AG04449 (cell line): ENCODE measurements around the gene SNX19.

ENCODE experiments used
- CTCF ChIA-PET: fragments of 350-600 bp; formaldehyde crosslinking; extraction: SDS; loops from one replicate; lab custom pipeline; 2021; ENCODE audit warnings: antibody characterized with exemption; lab: Yijun Ruan, JAX
- POLR2A ChIA-PET: fragments of 400-600, 350-600 bp; formaldehyde crosslinking; extraction: SDS; loops from one replicate; lab custom pipeline; 2020; ENCODE audit warnings: antibody characterized with exemption, inconsistent platforms; lab: Yijun Ruan, JAX
- DNase-seq: peaks from one replicate; pipeline ENCODE4 v3.0.0-alpha.2; 2010; ENCODE audit warnings: low read depth, low spot score
- H3K4me3 ChIP-seq: 2 replicates; pipeline ENCODE4 v1.5.1; 2011; ENCODE audit warnings: low read depth, mild to moderate bottlenecking, control low read depth, low read length
- TF ChIP-seq, protein P1 (sequence below): IDR thresholded peaks from one replicate; pipeline ENCODE4 v1.5.1; 2011; ENCODE audit warnings: mild to moderate bottlenecking, moderate library complexity, low read length, control low read depth, inconsistent platforms; ENCODE audit not compliant: insufficient read depth; ENCODE audit errors: missing control alignments

SNX19 gene

DNA sequence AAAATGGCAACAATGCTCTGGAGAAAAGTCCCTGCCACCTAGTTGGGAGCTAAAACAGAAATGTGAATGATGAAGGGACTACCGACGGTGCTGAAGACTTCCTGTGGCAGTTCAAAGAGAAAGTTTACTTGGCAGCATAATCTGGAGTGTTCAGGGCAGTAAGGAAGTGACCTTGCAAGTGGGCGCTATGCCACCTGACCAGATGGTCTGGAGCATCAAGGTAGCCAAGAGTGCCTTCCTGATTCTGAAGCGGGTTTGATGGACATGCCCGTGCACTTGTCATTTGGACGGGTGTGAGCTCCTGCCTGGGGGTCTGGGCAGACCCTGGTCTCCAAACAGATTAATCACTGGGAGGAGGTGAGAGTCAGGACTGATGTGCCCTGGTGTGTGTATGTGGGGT is 1.8 kb upstream of the SNX19 start:
- H3K4me3 ChIP-seq = no peak overlapping the region
- TF ChIP-seq, protein P1, sequence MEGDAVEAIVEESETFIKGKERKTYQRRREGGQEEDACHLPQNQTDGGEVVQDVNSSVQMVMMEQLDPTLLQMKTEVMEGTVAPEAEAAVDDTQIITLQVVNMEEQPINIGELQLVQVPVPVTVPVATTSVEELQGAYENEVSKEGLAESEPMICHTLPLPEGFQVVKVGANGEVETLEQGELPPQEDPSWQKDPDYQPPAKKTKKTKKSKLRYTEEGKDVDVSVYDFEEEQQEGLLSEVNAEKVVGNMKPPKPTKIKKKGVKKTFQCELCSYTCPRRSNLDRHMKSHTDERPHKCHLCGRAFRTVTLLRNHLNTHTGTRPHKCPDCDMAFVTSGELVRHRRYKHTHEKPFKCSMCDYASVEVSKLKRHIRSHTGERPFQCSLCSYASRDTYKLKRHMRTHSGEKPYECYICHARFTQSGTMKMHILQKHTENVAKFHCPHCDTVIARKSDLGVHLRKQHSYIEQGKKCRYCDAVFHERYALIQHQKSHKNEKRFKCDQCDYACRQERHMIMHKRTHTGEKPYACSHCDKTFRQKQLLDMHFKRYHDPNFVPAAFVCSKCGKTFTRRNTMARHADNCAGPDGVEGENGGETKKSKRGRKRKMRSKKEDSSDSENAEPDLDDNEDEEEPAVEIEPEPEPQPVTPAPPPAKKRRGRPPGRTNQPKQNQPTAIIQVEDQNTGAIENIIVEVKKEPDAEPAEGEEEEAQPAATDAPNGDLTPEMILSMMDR = no peak
- ChIA-PET CTCF (interaction anchor here (1.3 to 17.4 kb wide), 9 partner anchors 9 to 756 kb away, joined by 3 to 304 read pairs (median 12); no protein-coding TSS in a partner anchor), POLR2A (no interaction called here)
- DNase-seq = no peak

DNA sequence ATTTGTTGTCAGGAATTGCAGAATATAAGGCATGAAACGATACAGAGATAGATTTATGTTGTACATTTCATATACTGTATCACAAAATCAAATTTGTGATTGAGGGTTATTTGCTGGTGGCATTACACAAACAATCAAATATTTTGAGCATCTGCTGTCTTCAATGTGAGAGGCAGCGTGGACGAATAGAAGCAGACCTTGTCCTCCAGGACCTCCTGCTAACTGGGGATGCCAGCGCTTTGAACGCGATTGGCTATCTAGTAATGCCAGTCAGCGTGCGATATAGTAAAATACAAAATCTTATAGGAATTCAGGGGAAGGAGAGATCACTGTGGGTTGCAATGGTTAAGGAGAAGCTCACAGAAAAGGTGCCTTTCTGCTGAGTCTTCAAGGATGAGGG is 631 bp upstream of the SNX19 start:
- TF ChIP-seq, protein P1 = no peak
- POLR2A ChIA-PET = interaction anchor here (0.8 to 1.6 kb wide), 4 partner anchors 10 to 486 kb away, joined by 3 to 5 read pairs (median 4); no protein-coding TSS in a partner anchor
- peak overlapping the region; percentile 53 for H3K4me3 ChIP-seq
- CTCF ChIA-PET = interaction anchor here (0.5 to 17.4 kb wide), 40 partner anchors 8 to 758 kb away, joined by 3 to 304 read pairs (median 4); no protein-coding TSS in a partner anchor
- no peak for DNase-seq

DNA sequence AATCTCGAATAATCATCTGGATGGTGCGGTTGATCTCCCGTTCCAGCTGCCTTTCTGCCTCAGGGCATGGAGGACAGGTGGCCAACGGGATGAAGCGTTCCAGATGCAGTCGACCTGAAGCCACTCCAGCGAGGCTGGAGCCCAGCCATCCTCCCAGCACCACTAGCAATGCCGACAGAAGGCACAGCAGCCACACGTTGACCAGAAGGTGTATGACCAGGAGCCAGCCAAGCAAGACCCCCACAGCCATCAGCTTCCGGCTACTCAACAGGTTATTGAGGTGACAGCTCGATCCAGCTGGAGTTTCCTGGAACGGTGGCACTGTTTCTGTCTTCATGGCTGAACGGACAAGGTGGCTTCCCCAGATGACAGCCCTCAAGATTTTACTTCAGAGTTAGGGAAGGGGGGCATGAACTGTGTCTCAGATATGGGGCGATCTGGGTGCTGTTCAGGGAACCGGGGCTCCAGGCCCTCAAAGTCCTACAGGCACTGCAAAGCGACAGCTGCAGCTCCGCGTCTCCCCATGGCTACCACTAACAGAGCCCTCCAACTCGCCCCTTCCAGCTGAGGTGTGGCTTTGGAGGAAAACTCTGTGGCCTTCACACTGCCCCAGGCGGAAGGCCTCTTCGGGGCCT is 559 bp downstream of the SNX19 start:
- POLR2A ChIA-PET = interaction anchor here (1.0 to 1.6 kb wide), 2 partner anchors 18 to 485 kb away, joined by 3 to 5 read pairs; no protein-coding TSS in a partner anchor
- peak overlapping the region; percentile 87 for H3K4me3 ChIP-seq
- CTCF ChIA-PET = interaction anchor here (0.7 to 17.4 kb wide), 30 partner anchors 9 to 759 kb away, joined by 3 to 304 read pairs (median 5); no protein-coding TSS in a partner anchor
- DNase-seq = no peak
- TF ChIP-seq, protein P1 = no peak

DNA sequence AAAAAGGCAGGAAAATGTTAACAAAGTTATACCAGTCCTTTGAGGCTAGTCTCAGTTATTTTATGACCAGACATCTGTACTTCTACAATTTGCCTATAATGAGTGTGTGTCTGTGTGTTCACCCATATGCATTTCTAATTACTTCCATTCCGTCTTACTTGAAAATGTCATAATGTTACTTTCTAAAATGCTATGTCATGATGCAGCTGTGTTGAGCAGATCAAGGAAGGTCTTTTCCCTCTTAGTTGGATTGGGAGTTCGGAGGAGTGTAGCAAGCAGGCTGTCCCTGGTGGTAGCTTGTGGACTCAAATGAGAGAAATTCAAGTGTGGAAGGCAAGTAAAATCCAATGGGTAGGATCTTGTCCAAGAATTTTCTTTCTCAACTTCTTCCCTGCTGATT is 3.0 kb downstream of the SNX19 start:
- ChIA-PET POLR2A (no interaction called here), CTCF (interaction anchor here (0.9 to 17.4 kb wide), 4 partner anchors 10 to 481 kb away, joined by 3 to 304 read pairs (median 53); no protein-coding TSS in a partner anchor)
- no peak for DNase-seq
- TF ChIP-seq, protein P1 = no peak
- H3K4me3 ChIP-seq = no peak overlapping the region

DNA sequence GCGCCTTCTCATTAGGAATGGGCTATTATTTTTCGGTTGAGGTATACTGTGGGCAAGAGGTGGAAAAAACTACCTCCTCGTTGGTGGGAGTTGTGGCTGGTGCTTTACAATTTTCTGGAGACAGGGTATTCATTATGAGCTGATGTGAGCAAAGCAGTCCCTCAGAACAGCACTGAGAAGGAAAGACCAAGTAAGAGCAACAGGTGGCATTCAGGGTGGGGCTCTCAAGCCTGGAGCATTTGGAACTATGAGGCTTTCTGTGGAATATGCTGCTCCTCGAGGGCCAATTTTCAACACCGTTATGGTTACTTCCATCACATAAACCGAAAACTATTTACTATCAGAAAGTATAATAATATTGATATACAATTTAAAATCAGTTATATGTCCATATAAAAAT is 3.7 kb downstream of the SNX19 start:
- H3K4me3 ChIP-seq = no peak overlapping the region
- ChIA-PET CTCF (interaction anchor here (1.1 to 17.4 kb wide), 2 partner anchors 12 to 50 kb away, joined by 4 to 304 read pairs; no protein-coding TSS in a partner anchor), POLR2A (no interaction called here)
- no peak for DNase-seq
- TF ChIP-seq, protein P1 = no peak

DNA sequence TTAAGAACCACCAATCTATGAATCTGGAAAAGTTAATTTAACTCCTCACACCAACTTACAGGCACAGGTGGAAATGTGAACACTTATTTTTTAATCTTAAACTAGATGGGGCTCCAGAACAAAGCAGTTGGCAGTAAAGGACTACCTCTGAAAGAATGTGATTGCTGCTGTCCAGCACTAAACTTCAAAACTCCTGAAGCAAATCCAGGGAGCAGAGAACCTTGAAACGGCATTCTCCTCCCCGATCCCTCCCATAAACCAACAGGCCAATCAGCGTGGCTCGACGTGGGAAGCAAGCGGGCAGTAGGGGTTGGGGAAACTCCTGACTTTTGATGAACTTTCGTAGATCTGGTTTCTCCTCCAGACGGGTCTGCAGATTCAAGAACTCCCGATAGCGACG is 5.0 kb downstream of the SNX19 start:
- CTCF ChIA-PET = interaction anchor here (17.4 kb wide), 1 partner anchor 11 kb away, joined by 304 read pairs; no protein-coding TSS in a partner anchor
- TF ChIP-seq, protein P1 = no peak
- H3K4me3 ChIP-seq = no peak overlapping the region
- POLR2A ChIA-PET = no interaction called here
- no peak for DNase-seq
